Measurements from ENCODE around the gene CPXM2. TPM values are rescaled to one million over a fixed set of nuclear protein-coding genes. Genes with fewer than 3 reads are reported as not detected.

CPXM2 gene
- total and polyA plus RNA-seq, 2 experiments from 2014 or later: 3.7 to 4.9 TPM

DNA sequence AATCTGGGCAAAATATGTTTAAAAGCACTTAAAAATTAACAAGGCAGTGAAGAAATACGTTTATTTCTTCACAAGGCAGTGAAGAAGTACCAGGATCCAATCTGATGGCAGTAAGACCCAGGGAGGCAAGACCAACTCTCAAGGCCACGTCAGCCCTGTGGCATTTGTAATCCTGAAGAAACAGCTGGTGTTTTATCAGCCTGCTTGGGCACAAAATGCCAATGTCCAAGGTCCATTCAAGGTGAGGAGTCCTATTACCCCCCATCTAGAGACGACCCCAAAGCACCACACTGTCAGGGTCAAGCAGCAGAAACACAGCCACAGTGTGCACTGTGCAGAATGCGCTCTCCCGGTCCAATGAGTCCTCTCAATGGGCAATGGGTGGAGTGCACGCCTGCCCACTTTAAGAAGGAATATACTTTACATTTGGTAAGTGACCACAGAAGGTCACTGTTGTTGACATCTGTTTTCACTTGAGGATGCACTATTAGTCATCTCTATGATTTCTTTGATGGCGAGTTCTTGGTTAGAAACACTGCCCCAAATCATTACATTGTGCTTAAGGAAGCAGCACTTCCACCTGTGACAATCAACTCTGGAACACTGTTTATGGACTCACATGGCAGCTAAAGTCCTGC lies 12.8 kb downstream of the CPXM2 start:
- H3K27ac ChIP-seq: no peak overlapping the region
- H4K20me1 ChIP-seq (ENCODE audit: insufficient read depth, poor library complexity, severe bottlenecking): no peaks in the 10 kb centered on the region
- no peaks in the 10 kb centered on the region for H3K9me3 ChIP-seq (ENCODE audit: low read depth)
- H3K4me2 ChIP-seq: no peak overlapping the region
- no peaks in the 10 kb centered on the region for H3K79me2 ChIP-seq
- WGBS (ENCODE audit: low lambda C conversion rate, missing lambda C conversion rate): 87% methylated on average over 7 of the region's 7 CpGs
- DNase-seq (ENCODE audit: low spot score): no peak
- TF ChIP-seq, protein P1, sequence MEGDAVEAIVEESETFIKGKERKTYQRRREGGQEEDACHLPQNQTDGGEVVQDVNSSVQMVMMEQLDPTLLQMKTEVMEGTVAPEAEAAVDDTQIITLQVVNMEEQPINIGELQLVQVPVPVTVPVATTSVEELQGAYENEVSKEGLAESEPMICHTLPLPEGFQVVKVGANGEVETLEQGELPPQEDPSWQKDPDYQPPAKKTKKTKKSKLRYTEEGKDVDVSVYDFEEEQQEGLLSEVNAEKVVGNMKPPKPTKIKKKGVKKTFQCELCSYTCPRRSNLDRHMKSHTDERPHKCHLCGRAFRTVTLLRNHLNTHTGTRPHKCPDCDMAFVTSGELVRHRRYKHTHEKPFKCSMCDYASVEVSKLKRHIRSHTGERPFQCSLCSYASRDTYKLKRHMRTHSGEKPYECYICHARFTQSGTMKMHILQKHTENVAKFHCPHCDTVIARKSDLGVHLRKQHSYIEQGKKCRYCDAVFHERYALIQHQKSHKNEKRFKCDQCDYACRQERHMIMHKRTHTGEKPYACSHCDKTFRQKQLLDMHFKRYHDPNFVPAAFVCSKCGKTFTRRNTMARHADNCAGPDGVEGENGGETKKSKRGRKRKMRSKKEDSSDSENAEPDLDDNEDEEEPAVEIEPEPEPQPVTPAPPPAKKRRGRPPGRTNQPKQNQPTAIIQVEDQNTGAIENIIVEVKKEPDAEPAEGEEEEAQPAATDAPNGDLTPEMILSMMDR (IDR thresholded peaks at IDR 0.05; ENCODE audit: poor library complexity): no peak
- TF ChIP-seq EZH2phosphoT487 (IDR thresholded peaks at IDR 0.05; ENCODE audit: low read depth, severe bottlenecking, unreplicated experiment) (no peak), EZH2 (IDR thresholded peaks at IDR 0.05; ENCODE audit: borderline replicate concordance) (no peak)
- no peaks in the 10 kb centered on the region for H3K9me2 ChIP-seq (replicated peaks; ENCODE audit: insufficient read depth)
- H3K36me3 ChIP-seq (replicated peaks; ENCODE audit: insufficient read depth, low read depth): no peaks in the 10 kb centered on the region
- H2AFZ ChIP-seq: no peak overlapping the region
- no peaks in the 10 kb centered on the region for H3K4me1 ChIP-seq (ENCODE audit: insufficient read depth)
- no peak overlapping the region for H3K4me3 ChIP-seq
- no peaks in the 10 kb centered on the region for H3K27me3 ChIP-seq

DNA sequence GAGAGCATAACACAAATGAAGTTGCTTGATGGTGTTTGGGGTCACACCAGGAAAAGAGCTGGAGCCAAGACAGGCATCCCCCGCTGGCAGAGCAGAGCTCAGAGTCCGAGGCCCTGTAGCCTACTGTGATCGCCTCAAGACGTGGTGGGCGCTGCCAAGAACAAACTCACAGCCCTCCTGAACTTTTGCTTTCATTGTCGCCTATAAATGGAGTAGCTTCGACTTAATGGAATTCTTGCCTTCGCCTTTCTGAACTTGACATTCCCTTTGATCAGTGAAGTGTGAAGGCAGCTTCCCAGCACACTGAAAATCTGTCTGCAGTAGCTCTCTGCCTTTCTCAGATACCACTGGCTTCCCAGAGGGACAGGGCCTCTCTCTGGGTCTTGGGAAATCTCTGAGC lies 21.3 kb downstream of the CPXM2 start:
- Histone ChIP-seq H3K9me2 (replicated peaks; ENCODE audit: insufficient read depth) (no peaks in the 10 kb centered on the region), H3K4me1 (ENCODE audit: insufficient read depth) (peaks cover 3% of the 10 kb centered on the region), H4K20me1 (ENCODE audit: insufficient read depth, poor library complexity, severe bottlenecking) (no peaks in the 10 kb centered on the region), H3K79me2 (no peaks in the 10 kb centered on the region), H3K36me3 (replicated peaks; ENCODE audit: insufficient read depth, low read depth) (no peaks in the 10 kb centered on the region), H3K4me2 (no peak overlapping the region), H2AFZ (no peak overlapping the region), H3K4me3 (no peak overlapping the region), H3K27me3 (no peaks in the 10 kb centered on the region), H3K27ac (no peak overlapping the region), H3K9me3 (ENCODE audit: low read depth) (no peaks in the 10 kb centered on the region)
- no peak for TF ChIP-seq EZH2phosphoT487 (IDR thresholded peaks at IDR 0.05; ENCODE audit: low read depth, severe bottlenecking, unreplicated experiment)
- TF ChIP-seq EZH2 (IDR thresholded peaks at IDR 0.05; ENCODE audit: borderline replicate concordance): no peak
- WGBS (ENCODE audit: low lambda C conversion rate, missing lambda C conversion rate): 64% methylated on average over 8 of the region's 8 CpGs
- DNase-seq (ENCODE audit: low spot score): no peak

DNA sequence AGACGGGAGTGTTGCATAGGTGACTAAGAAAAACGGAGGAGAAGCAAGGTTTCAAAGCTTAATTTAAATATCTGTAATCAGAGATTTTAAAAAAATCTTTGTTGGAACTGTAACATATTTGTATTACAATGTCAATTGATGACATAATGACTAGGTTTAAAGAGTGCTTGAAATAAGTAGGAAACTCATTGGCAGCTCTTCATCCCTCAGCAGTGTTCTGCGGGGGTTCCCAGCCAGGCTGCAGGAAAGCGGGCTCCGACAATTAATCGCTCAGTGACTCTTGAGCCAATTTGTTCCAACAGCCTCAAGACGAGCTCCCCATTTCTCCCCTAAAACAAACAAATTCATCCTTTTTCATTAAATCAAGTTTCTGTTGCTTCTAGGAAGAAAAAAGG lies 22.6 kb downstream of the CPXM2 start:
- H3K4me2 ChIP-seq: no peak overlapping the region
- H3K9me3 ChIP-seq (ENCODE audit: low read depth): no peaks in the 10 kb centered on the region
- no peak for TF ChIP-seq EZH2phosphoT487 (IDR thresholded peaks at IDR 0.05; ENCODE audit: low read depth, severe bottlenecking, unreplicated experiment)
- no peak overlapping the region for H3K27ac ChIP-seq
- no peaks in the 10 kb centered on the region for H4K20me1 ChIP-seq (ENCODE audit: insufficient read depth, poor library complexity, severe bottlenecking)
- H3K9me2 ChIP-seq (replicated peaks; ENCODE audit: insufficient read depth): no peaks in the 10 kb centered on the region
- no peaks in the 10 kb centered on the region for H3K36me3 ChIP-seq (replicated peaks; ENCODE audit: insufficient read depth, low read depth)
- H3K4me1 ChIP-seq (ENCODE audit: insufficient read depth): peaks cover 3% of the 10 kb centered on the region
- DNase-seq (ENCODE audit: low spot score): no peak
- no peaks in the 10 kb centered on the region for H3K79me2 ChIP-seq
- H3K27me3 ChIP-seq: no peaks in the 10 kb centered on the region
- H3K4me3 ChIP-seq: no peak overlapping the region
- 79% methylated on average over 7 of the region's 7 CpGs for WGBS (ENCODE audit: low lambda C conversion rate, missing lambda C conversion rate)
- no peak overlapping the region for H2AFZ ChIP-seq

GRCh38 chr10:123868038-123869019 lies 23.3 kb downstream of the CPXM2 start:
- H3K4me1 ChIP-seq (ENCODE audit: insufficient read depth): peaks cover 3% of the 10 kb centered on the region
- DNase-seq (ENCODE audit: low spot score): peak; percentile 69
- no peak overlapping the region for H2AFZ ChIP-seq
- H3K4me2 ChIP-seq: no peak overlapping the region
- TF ChIP-seq, protein P1 (IDR thresholded peaks at IDR 0.05; ENCODE audit: poor library complexity): no peak
- no peak for TF ChIP-seq EZH2 (IDR thresholded peaks at IDR 0.05; ENCODE audit: borderline replicate concordance)
- no peak for TF ChIP-seq EZH2phosphoT487 (IDR thresholded peaks at IDR 0.05; ENCODE audit: low read depth, severe bottlenecking, unreplicated experiment)
- H3K36me3 ChIP-seq (replicated peaks; ENCODE audit: insufficient read depth, low read depth): no peaks in the 10 kb centered on the region
- H3K9me2 ChIP-seq (replicated peaks; ENCODE audit: insufficient read depth): no peaks in the 10 kb centered on the region
- H3K27ac ChIP-seq: peak overlapping the region; percentile 66
- H3K79me2 ChIP-seq: no peaks in the 10 kb centered on the region
- H3K27me3 ChIP-seq: no peaks in the 10 kb centered on the region
- H3K4me3 ChIP-seq: no peak overlapping the region
- WGBS (ENCODE audit: low lambda C conversion rate, missing lambda C conversion rate): 82% methylated on average over 15 of the region's 15 CpGs
- no peaks in the 10 kb centered on the region for H3K9me3 ChIP-seq (ENCODE audit: low read depth)
- no peaks in the 10 kb centered on the region for H4K20me1 ChIP-seq (ENCODE audit: insufficient read depth, poor library complexity, severe bottlenecking)
